GM12891 (cell line): Measurements from ENCODE around the gene BIVM.

Experiments
- DNase-seq: peaks from one replicate; pipeline ENCODE4 v3.0.0; 2011; ENCODE audit warnings: low spot score; ENCODE audit not compliant: insufficient read length
- FAIRE-seq: peaks from 2 replicates; lab custom pipeline; 2011; peaks lifted over from hg19 to GRCh38; lab: Jason Lieb, UNC
- PAX5 ChIP-seq: IDR thresholded peaks from 2 replicates; pipeline ENCODE4 v1.6.1; 2011; ENCODE audit warnings: low read length, moderate library complexity, mild to moderate bottlenecking; ENCODE audit not compliant: insufficient read depth, severe bottlenecking
- POLR2A ChIP-seq: IDR thresholded peaks from 2 replicates; pipeline ENCODE4 v1.6.1; 2011; ENCODE audit warnings: low read depth, low read length, control low read depth
- POLR2AphosphoS5 ChIP-seq: IDR thresholded peaks from 2 replicates; pipeline ENCODE4 v1.6.1; 2011; ENCODE audit warnings: low read depth, low read length, control low read depth
- POU2F2 ChIP-seq: IDR thresholded peaks from 2 replicates; pipeline ENCODE4 v1.6.1; 2011; ENCODE audit warnings: low read depth, mild to moderate bottlenecking, control low read depth, low read length, moderate library complexity
- SPI1 ChIP-seq: IDR thresholded peaks from 2 replicates; pipeline ENCODE4 v1.6.1; 2011; ENCODE audit warnings: low read depth, low read length, control low read depth
- TAF1 ChIP-seq: IDR thresholded peaks from 2 replicates; pipeline ENCODE4 v1.6.1; 2011; ENCODE audit warnings: low read depth, low read length, control low read depth

Gene BIVM

DNA sequence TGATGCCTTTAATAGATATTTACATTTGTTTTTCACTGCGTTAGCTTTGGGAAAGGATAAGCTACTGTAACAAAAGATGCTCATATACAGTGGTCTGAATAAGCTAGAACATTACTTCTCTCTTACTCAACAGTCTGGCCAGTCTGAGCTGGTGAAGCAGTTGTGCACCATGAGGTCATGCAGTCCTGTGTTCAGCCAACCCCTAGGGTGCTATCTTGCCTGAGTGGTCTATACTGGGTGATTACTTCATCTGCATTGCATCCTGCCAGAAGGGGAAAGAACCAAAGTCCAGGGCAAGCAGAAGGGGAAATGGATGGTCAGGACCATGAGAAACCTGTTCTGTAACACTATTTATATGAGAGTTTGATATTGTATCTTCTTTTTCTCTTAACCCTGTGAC lies 78.4 kb downstream of the BIVM start:
- no peak for TF ChIP-seq PAX5
- TF ChIP-seq SPI1: no peak
- no peak for TF ChIP-seq TAF1
- no peak for TF ChIP-seq POU2F2
- TF ChIP-seq POLR2A: no peak
- TF ChIP-seq POLR2AphosphoS5: no peak
- FAIRE-seq: no peak
- DNase-seq: no peak

DNA sequence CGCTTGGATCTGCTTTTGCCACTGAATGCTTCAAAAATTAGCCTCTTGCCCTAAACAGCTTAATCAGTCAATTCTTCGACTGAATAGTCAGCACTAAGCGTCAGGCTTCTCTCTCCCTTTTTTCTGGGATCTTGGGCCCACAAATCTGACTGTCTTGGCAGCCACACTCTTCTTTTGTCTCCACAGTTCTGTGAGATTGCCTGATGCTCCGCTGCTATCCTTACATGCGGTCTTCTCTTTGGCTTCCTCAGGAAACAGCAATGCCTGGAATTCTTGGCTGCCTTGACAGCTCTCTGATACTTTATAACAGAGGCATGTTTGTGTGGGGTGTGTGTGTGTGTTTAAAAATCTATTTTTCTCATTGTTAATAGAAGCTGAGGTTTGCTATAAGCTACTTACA lies 79.6 kb downstream of the BIVM start:
- DNase-seq (no peak), FAIRE-seq (no peak)
- TF ChIP-seq POLR2A: no peak
- no peak for TF ChIP-seq TAF1
- no peak for TF ChIP-seq POLR2AphosphoS5
- TF ChIP-seq PAX5: no peak
- no peak for TF ChIP-seq SPI1
- TF ChIP-seq POU2F2: no peak

DNA sequence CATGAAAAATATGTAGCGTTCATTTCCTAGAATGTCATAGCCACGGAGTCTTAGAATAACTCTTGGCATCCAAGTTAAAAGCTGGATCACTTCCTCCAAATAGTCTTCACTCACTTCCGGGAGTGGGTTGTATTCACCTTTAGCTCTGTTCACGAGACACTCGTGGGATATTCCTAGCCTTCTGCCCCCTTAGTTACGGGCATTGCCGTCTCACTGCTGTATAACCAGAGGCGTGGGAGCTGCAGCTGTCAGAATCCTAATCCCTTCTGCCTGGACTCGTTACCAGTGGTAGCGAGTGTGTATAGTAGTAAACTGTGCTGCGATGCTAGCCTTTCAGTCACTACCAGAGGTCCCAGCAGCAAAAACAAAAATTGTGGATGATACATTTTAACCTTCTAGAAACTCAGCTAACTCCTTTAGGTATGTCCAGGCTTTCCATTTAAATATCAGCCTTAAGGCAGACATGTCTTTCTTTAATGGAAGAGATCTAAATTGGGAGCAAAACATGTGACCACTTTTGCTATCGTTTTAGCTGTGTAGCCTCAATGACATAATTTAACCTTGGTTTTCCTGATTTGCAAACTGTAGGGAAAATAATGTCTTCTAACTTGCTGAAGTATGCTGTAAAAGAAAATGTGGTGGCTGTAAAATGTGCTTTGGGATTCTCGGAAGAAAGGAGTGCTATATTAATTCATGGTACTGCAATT lies 81.0 kb downstream of the BIVM start:
- TF ChIP-seq POLR2AphosphoS5 (no peak), TAF1 (no peak), POLR2A (no peak), SPI1 (no peak), POU2F2 (no peak), PAX5 (no peak)
- no peak for FAIRE-seq

DNA sequence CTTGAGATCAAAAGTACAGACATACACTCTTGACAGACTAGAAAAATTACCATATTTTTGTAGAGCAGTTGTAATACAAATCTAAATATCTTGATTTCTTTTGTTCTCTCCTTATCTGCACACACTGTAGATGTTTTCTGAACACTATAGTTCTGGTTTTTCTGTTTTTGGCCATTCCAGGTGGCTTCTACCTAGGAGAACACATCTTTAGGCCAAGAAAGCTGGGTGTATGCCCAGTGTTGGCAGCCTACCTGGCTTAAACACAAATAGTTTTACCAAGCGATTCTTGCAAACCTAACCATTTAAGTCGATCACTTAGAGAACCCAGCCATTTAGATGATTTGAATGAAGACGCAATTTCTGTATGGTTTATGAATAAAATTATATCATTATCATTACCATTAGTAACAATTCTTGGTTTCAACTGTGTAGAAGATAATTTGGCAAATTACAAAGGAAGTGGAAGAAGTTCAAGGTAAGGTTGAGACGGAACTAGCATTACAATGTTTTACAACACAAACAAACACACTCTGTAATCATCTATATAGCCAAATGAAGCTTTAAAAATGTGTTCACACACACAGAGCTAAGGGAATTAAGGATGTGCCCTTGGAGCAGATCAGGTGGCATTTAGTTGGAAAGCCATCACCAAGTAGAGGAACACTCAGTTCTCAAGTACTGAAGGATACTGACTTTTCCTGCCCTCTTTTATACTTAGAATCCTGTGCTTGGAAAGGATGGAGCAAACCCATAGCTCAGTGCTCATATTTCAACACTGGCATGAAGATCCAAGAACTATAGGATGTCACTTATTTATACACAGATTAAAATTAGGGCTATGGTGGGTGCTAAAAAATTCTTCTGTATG lies 83.1 kb downstream of the BIVM start:
- DNase-seq: no peak
- FAIRE-seq: no peak

More for the DNA sequence above, 81.0 kb downstream of the BIVM start:
- no peak for DNase-seq

More for the DNA sequence above, 83.1 kb downstream of the BIVM start:
- TF ChIP-seq TAF1: no peak
- no peak for TF ChIP-seq POU2F2
- TF ChIP-seq POLR2A: no peak
- TF ChIP-seq SPI1: no peak
- no peak for TF ChIP-seq POLR2AphosphoS5
- no peak for TF ChIP-seq PAX5
